ENCODE data around the gene GPR171.

Gene GPR171

GRCh38 chr3:151213881-151214280, 10.9 kb upstream of the GPR171 start:
- no peak for DNase-seq (ENCODE audit: low spot score)
- TF ChIP-seq, protein P1, sequence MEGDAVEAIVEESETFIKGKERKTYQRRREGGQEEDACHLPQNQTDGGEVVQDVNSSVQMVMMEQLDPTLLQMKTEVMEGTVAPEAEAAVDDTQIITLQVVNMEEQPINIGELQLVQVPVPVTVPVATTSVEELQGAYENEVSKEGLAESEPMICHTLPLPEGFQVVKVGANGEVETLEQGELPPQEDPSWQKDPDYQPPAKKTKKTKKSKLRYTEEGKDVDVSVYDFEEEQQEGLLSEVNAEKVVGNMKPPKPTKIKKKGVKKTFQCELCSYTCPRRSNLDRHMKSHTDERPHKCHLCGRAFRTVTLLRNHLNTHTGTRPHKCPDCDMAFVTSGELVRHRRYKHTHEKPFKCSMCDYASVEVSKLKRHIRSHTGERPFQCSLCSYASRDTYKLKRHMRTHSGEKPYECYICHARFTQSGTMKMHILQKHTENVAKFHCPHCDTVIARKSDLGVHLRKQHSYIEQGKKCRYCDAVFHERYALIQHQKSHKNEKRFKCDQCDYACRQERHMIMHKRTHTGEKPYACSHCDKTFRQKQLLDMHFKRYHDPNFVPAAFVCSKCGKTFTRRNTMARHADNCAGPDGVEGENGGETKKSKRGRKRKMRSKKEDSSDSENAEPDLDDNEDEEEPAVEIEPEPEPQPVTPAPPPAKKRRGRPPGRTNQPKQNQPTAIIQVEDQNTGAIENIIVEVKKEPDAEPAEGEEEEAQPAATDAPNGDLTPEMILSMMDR (IDR thresholded peaks at IDR 0.05; ENCODE audit: extremely low read depth, insufficient read depth, missing control alignments) = no peak
- in situ Hi-C loops (cut with MboI; ENCODE audit: low pct_unique_long_range_greater_than_20kb, low sequenced_read_pairs, unreplicated experiment) = no loop called here

- TF ChIP-seq, protein P1 (IDR thresholded peaks at IDR 0.05; ENCODE audit: extremely low read depth, insufficient read depth, missing control alignments) = no peak
- in situ Hi-C loops (cut with MboI; ENCODE audit: low pct_unique_long_range_greater_than_20kb, low sequenced_read_pairs, unreplicated experiment) = no loop called here
- no peak for DNase-seq (ENCODE audit: low spot score)
Measured at GRCh38 chr3:151213151-151213550, 10.1 kb upstream of the GPR171 start.

- in situ Hi-C loops (cut with MboI; ENCODE audit: low pct_unique_long_range_greater_than_20kb, low sequenced_read_pairs, unreplicated experiment) = no loop called here
- DNase-seq (ENCODE audit: low spot score) = no peak
- TF ChIP-seq, protein P1 (IDR thresholded peaks at IDR 0.05; ENCODE audit: extremely low read depth, insufficient read depth, missing control alignments) = peak; percentile 15
Measured at GRCh38 chr3:151210676-151211381, 7.8 kb upstream of the GPR171 start.

GRCh38 chr3:151209654-151210053, 6.6 kb upstream of the GPR171 start:
- DNase-seq (ENCODE audit: low spot score) = no peak
- TF ChIP-seq, protein P1 (IDR thresholded peaks at IDR 0.05; ENCODE audit: extremely low read depth, insufficient read depth, missing control alignments) = no peak
- in situ Hi-C loops (cut with MboI; ENCODE audit: low pct_unique_long_range_greater_than_20kb, low sequenced_read_pairs, unreplicated experiment) = no loop called here

DNA sequence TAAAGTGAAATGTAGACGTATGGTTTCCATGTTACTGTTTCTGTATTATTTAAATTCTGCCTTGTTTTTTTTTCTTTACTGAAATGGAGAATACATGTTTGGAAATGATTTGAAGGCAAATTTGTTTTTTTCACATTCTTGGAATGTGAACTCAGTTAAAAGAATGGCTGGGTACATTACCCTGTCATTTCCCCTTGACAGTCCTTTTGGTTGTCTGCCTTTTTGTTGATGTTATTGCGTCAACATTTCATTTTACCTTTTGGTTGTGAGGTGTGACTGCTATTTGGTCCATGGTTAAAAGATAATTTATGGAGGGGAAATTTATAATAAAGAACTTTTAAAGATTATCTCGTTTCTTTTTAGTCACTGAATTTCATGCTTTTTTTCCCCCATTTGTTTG, 3.2 kb upstream of the GPR171 start:
- in situ Hi-C loops (cut with MboI; ENCODE audit: low pct_unique_long_range_greater_than_20kb, low sequenced_read_pairs, unreplicated experiment) = no loop called here
- TF ChIP-seq, protein P1 (IDR thresholded peaks at IDR 0.05; ENCODE audit: extremely low read depth, insufficient read depth, missing control alignments) = no peak
- no peak for DNase-seq (ENCODE audit: low spot score)

DNA sequence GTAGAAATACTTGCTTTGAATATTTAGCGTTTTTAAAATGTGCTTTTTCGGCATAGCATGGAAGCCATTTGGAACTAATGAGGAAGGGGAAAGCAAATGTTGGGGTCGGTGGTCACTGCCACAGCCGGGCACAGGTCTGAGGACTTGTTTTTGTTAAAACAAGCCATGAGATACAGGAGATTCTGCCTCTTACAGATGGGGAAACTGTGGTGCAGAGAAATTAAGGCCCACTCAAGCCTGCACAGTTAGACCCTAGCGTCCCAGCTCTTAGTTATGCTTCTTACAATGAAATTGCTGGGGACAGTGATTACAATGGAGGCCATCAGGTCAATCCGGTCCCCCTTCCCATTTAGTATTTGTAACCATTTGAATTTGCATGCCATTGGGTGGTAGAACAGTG, 2.5 kb upstream of the GPR171 start:
- TF ChIP-seq, protein P1 (IDR thresholded peaks at IDR 0.05; ENCODE audit: extremely low read depth, insufficient read depth, missing control alignments) = no peak
- in situ Hi-C loops (cut with MboI; ENCODE audit: low pct_unique_long_range_greater_than_20kb, low sequenced_read_pairs, unreplicated experiment) = no loop called here
- DNase-seq (ENCODE audit: low spot score) = no peak

All from GM13977 (cell line).